ENCODE data around the gene SWI5. TPM values are rescaled to one million over a fixed set of nuclear protein-coding genes. Genes with fewer than 3 reads are reported as not detected.

SWI5 gene
- polyA plus RNA-seq, 3 donors: 14.4 to 18.0 (median 16.2) TPM

DNA sequence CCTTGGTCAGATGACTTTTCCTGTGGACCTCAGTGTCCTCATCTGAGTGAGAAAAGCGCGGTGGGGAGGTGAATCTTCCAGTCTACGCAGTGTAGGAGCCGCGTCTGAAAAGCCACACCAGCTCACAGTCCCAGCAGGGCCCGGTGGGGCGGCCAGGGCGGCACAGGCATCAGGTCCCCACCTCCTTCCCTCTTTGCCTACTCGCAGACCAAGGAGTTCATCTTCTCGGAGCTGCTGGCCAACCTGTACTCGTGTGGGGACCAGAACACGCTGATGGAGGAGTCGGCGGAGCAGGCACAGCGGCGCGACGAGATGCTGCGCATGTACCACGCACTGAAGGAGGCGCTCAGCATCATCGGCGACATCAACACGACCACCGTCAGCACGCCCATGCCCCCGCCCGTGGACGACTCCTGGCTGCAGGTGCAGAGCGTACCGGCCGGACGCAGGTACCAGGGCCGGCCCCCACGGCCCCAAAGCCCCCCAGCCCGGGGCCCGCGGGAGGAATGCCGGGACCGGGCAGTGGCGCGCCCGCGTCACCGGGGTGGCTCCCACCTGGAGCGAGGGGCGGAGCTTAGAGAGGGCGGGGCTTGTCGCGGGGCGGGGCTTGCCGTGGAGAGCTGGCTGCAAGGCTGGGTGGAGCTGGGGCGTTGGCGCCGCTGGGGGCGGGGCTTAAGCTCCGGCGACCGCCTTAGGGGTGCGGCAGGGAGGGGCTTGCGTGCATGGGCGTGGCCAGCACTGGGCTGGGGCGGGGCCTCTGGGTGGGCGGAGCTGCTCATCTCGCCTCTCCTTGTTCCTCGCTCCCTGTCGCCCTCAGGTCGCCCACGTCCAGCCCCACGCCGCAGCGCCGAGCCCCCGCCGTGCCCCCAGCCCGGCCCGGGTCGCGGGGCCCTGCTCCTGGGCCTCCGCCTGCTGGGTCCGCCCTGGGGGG, 25.9 kb upstream of the SWI5 start:
- Mint-ChIP-seq H3K9me3 (peaks cover 0 to 3% (median 2%) of the 10 kb centered on the region in 7 donors), H3K4me1 (peaks cover 28% of the 10 kb centered on the region), H3K4me3 (peak overlapping the region; percentile 59 to 81), H3K27me3 (ENCODE audit: low read depth in 3 of 3) (peaks cover 19 to 30% (median 29%) of the 10 kb centered on the region in 3 donors), H3K27ac (peak overlapping the region in 3 of 7 donors; percentile 26 to 63 (median 62)), H3K36me3 (peaks cover 0 to 2% of the 10 kb centered on the region in 2 donors)
- peak; percentile 80 to 88 (median 81) for DNase-seq
- TF ChIP-seq, protein P1, sequence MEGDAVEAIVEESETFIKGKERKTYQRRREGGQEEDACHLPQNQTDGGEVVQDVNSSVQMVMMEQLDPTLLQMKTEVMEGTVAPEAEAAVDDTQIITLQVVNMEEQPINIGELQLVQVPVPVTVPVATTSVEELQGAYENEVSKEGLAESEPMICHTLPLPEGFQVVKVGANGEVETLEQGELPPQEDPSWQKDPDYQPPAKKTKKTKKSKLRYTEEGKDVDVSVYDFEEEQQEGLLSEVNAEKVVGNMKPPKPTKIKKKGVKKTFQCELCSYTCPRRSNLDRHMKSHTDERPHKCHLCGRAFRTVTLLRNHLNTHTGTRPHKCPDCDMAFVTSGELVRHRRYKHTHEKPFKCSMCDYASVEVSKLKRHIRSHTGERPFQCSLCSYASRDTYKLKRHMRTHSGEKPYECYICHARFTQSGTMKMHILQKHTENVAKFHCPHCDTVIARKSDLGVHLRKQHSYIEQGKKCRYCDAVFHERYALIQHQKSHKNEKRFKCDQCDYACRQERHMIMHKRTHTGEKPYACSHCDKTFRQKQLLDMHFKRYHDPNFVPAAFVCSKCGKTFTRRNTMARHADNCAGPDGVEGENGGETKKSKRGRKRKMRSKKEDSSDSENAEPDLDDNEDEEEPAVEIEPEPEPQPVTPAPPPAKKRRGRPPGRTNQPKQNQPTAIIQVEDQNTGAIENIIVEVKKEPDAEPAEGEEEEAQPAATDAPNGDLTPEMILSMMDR (IDR thresholded peaks at IDR 0.05): no peak
- Histone ChIP-seq H4K20me1 (ENCODE audit: insufficient read depth, low read length) (no peaks in the 10 kb centered on the region), H3K4me3 (replicated peaks in 1 of 3; ENCODE audit: low read depth in 2 of 3, low read length in 3 of 3) (peak overlapping the region in 2 of 3 experiments; percentile 9 to 74), H3K4me2 (replicated peaks; ENCODE audit: extremely low read depth, low read length, poor library complexity, severe bottlenecking) (peak overlapping the region; percentile 81), H3K36me3 (replicated peaks in 1 of 2; ENCODE audit: control insufficient read depth in 1 of 2, insufficient read depth in 2 of 2, low read length in 2 of 2) (no peaks in the 10 kb centered on the region), H3K79me2 (ENCODE audit: insufficient read depth, low read length) (no peaks in the 10 kb centered on the region), H3K9me3 (replicated peaks in 1 of 2; ENCODE audit: control insufficient read depth in 1 of 2, insufficient read depth in 1 of 2, low read length in 2 of 2) (no peaks in the 10 kb centered on the region), H3K9ac (ENCODE audit: insufficient read depth, low read length, poor library complexity, severe bottlenecking) (peak overlapping the region; percentile 36), H2AFZ (ENCODE audit: insufficient read depth, low read depth, low read length, poor library complexity, severe bottlenecking) (peak overlapping the region; percentile 81), H3K27ac (ENCODE audit: low read depth in 1 of 2, low read length in 2 of 2) (no peak overlapping the region), H3K4me1 (ENCODE audit: control insufficient read depth in 1 of 2, insufficient read depth in 2 of 2, low read length in 2 of 2) (peaks cover 24 to 33% of the 10 kb centered on the region in 2 donors), H3K27me3 (ENCODE audit: control insufficient read depth in 2 of 2, insufficient read depth in 2 of 2, low read length in 2 of 2) (peaks cover 0 to 13% of the 10 kb centered on the region in 2 donors)
- intact Hi-C loops (cut with micrococcal nuclease): loop anchor here in 1 of 2 donors (1.0 kb wide), 1 partner anchor 31 kb away; no protein-coding TSS in a partner anchor
- WGBS (ENCODE audit: insufficient coverage): 3% methylated on average over 62 of the region's 81 CpGs

DNA sequence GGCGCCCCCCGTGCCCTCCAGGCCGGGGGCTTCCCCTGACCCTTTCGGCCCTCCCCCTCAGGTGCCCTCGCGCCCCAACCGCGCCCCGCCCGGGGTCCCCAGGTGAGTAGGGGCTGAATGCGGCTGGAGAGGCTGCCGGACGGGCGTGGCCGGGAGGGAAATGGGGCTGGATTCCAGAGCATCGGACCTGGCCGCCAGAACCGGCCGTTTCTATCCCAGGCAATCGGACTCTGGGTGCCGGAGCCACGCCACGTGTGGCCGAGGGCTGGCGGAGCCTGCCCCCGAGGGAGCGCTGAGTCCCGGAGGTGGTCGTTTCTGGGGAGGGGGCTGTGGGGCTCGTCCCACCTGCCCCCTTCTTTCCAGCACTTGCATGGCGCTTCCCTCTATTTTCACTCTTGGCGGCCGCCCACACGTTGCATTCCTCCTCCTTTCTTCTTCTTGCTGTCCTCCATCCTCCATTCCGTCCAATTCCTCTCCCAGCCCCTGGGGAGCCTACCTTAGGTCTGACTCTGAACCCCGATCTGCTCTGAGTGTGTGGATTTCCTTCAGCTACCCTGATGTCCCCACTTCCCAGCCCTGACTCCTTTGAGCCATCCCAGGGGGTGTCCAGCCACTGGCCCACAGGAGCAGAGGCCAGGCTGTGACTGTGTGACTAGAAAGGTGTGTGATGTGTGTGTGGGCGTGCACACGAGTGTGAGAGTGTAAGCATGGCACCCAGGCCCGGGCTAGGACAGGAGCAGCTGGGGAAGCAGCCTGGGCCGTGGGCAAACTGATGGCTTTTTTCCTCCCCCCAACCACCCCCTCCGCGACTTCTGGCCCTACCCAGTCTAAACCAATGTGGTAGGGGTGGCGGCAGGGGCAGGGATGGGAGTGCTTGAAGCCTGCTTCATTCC, 25.0 kb upstream of the SWI5 start:
- peak overlapping the region; percentile 81 for H3K4me2 ChIP-seq (replicated peaks; ENCODE audit: extremely low read depth, low read length, poor library complexity, severe bottlenecking)
- peaks cover 0 to 8% of the 10 kb centered on the region in 2 donors for H3K36me3 Mint-ChIP-seq
- H3K36me3 ChIP-seq (replicated peaks in 1 of 2; ENCODE audit: control insufficient read depth in 1 of 2, insufficient read depth in 2 of 2, low read length in 2 of 2): no peaks in the 10 kb centered on the region
- DNase-seq: no peak
- peak overlapping the region; percentile 36 for H3K9ac ChIP-seq (ENCODE audit: insufficient read depth, low read length, poor library complexity, severe bottlenecking)
- H3K79me2 ChIP-seq (ENCODE audit: insufficient read depth, low read length): no peaks in the 10 kb centered on the region
- H3K9me3 ChIP-seq (replicated peaks in 1 of 2; ENCODE audit: control insufficient read depth in 1 of 2, insufficient read depth in 1 of 2, low read length in 2 of 2): no peaks in the 10 kb centered on the region
- peaks cover 0 to 13% of the 10 kb centered on the region in 2 donors for H3K27me3 ChIP-seq (ENCODE audit: control insufficient read depth in 2 of 2, insufficient read depth in 2 of 2, low read length in 2 of 2)
- no peaks in the 10 kb centered on the region for H4K20me1 ChIP-seq (ENCODE audit: insufficient read depth, low read length)
- peaks cover 0 to 3% (median 2%) of the 10 kb centered on the region in 7 donors for H3K9me3 Mint-ChIP-seq
- peak overlapping the region; percentile 56 to 92 for H3K4me3 Mint-ChIP-seq
- intact Hi-C loops (cut with micrococcal nuclease): loop anchor here in 1 of 2 donors (1.0 kb wide), 1 partner anchor 32 kb away; no protein-coding TSS in a partner anchor
- peaks cover 19 to 30% (median 29%) of the 10 kb centered on the region in 3 donors for H3K27me3 Mint-ChIP-seq (ENCODE audit: low read depth in 3 of 3)
- H3K27ac ChIP-seq (ENCODE audit: low read depth in 1 of 2, low read length in 2 of 2): no peak overlapping the region
- peak overlapping the region; percentile 9 to 74 (median 31) for H3K4me3 ChIP-seq (replicated peaks in 1 of 3; ENCODE audit: low read depth in 2 of 3, low read length in 3 of 3)
- 12% methylated on average over 30 of the region's 43 CpGs for WGBS (ENCODE audit: insufficient coverage)
- H3K27ac Mint-ChIP-seq: peak overlapping the region in 2 of 7 donors; percentile 42 to 66
- H2AFZ ChIP-seq (ENCODE audit: insufficient read depth, low read depth, low read length, poor library complexity, severe bottlenecking): peak overlapping the region; percentile 81
- TF ChIP-seq, protein P1 (IDR thresholded peaks at IDR 0.05): no peak
- peaks cover 19% of the 10 kb centered on the region for H3K4me1 Mint-ChIP-seq
- H3K4me1 ChIP-seq (ENCODE audit: control insufficient read depth in 1 of 2, insufficient read depth in 2 of 2, low read length in 2 of 2): peaks cover 15 to 24% of the 10 kb centered on the region in 2 donors

All from CD14-positive monocyte (primary cell).